GM19023 (cell line): ENCODE results near the gene ZSWIM9.

Source experiments
- ATAC-seq: cut with Tn5 transposase; IDR thresholded peaks from one replicate; pipeline ENCODE4 v1.9.1; 2021; ENCODE audit warnings: mild to moderate bottlenecking, moderate library complexity; ENCODE audit not compliant: unreplicated experiment

Gene ZSWIM9

DNA sequence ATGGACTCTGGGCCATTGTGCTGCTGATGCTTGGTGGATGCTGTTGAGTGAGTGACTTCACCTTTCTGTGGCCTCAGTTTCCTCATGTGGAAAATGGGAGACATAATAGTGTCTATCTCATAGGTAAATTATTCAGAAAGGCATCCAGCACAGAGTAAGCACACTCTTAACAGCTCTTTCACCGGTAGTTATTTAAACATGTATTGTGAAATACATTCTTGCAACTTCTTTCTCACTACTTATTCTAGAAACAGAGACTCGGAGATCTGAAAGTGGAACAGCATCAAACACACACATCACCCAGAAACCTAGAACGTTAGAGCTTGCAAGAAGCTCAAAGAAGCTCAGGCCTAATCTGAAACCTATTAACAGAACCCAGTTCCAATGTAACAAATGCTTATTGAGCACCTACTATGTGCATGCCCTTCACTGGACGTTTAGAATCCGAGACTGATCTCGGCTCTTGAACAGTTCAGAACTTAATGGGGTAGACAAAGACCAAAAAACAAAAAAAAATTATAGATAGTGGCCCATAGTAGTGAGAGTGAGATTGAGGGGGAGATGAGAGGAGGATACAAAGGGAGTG lies 4.1 kb downstream of the ZSWIM9 start:
- no peak for ATAC-seq

DNA sequence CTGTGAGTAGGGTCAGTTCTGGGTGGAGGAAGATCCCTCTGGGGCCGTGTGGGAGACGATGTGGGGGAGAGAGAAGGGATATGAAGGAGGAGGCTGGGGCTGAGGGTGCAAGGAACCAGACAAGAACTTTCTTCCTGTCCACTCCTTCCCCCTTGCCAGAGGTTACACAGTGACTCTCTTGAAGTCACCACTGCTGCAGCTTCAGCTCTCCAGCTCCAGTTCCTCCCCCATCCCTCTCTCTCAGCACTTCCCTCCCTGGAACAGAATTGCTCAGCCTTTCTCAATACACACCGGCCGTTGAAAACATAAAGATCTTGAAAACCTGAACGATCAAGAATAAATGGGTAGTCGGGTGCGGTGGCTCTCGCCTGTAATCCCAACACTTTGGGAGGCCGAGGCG lies 5.1 kb downstream of the ZSWIM9 start:
- ATAC-seq: no peak

DNA sequence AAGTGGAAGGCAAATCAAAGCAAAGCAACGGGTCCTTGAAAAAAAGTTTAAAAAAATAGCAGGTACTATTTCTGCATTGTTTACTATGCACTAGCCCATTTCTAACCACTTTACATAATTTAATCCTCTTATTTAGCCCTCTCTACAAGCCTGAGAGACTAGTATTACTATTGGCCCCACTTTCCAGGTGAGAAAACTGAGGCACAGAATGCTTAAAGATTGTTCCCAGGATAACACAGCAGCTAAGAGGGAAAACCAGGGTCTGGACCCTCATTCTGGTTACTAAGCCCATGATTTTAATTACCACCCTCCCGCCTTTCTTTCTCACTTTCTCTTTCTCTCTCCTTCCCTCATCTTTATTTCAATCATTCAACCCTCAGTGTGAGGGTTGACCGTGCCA lies 5.7 kb downstream of the ZSWIM9 start:
- ATAC-seq: no peak

DNA sequence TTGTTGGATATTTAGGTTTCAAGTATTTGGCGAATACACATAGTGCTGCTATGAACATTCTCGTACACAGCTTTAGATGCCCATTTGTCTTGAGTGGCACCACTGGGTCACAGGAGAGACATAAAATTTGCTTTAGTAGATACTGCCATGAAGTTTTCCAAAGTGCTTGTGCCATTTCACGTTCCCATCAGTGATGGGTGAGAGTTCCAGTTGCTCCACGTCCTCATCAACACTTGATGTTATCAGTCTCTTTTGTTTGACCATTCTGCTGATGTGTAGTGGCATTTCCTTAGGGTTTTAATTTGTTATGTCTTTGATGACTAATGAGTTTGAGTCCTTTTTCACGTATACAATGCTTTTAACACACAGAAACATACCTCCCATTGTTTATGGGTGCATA lies 11.0 kb downstream of the ZSWIM9 start:
- no peak for ATAC-seq

DNA sequence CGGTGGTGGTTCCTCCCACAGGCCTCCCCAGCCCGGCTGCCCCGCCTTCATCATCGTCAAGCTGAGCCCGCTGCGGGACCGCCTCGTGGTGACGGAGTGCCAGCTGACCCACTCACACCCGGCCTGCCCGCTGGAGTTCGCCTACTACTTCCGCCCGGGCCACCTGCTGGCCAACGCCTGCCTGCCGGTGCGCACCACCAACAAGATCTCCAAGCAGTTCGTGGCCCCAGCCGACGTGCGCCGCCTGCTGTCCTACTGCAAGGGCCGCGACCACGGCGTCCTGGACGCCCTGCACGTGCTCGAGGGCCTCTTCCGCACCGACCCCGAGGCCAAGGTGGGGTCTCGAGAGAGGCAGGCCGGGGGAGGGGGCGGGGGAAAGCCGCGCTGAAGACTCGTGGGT lies 12.0 kb downstream of the ZSWIM9 start:
- ATAC-seq: no peak

DNA sequence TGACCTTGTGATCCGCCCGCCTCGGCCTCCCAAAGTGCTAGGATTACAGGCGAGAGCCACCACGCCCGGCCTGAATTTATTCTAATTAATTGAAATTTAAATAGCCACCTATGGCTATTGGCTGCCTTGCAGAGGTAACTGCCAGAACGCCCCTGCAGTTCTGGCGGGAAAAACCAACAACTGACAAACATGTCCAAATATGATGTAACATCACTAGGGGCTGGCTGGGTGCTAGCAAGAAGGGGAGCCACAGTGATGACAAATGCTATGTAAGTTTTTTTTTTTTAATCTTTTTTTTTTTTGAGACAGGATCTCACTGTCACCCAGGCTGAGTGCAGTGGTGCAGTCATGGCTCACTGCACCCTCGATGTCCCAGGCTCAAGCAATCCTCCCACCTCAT lies 12.9 kb downstream of the ZSWIM9 start:
- ATAC-seq: no peak

DNA sequence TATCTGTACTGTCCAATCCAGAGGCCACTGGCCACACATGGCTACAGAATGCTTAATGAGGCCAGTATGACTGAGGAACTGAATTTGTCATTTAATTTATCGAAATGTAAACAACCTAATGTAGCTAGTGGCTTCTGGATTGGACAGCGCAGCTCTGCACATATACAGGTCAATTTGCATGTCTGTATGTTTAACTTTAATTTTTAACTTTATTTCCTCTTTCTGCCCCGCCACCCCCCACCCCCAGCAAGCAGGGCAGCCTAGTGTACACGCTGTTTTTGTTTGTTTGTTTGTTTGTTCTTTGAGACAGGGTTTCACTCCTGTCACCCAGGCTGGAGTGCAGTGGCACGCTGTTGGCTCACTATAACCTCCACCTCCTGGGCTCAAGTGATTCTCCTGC lies 15.5 kb downstream of the ZSWIM9 start:
- ATAC-seq: no peak

DNA sequence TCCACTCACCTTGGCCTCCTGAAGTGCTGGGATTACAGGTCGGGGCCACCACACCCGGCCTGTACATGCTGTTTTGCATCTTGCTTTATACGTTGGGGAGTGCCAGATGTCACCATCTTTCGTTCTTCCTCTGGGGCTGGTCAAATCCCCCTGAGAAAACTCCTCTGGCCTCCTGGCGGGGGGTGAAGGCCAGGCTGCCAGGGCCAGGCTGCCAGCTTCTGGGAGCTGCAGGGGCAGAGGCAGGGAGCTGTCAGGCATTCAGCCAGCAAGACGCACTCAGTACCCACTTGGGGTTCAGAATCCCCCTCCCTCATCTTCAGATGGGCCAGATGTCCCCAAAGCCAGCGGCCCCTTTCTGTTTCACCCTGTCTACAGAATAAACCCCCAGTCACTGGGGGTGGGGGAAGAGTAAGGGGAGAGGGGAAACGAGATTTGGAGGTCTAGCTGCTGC lies 16.1 kb downstream of the ZSWIM9 start:
- ATAC-seq: no peak

DNA sequence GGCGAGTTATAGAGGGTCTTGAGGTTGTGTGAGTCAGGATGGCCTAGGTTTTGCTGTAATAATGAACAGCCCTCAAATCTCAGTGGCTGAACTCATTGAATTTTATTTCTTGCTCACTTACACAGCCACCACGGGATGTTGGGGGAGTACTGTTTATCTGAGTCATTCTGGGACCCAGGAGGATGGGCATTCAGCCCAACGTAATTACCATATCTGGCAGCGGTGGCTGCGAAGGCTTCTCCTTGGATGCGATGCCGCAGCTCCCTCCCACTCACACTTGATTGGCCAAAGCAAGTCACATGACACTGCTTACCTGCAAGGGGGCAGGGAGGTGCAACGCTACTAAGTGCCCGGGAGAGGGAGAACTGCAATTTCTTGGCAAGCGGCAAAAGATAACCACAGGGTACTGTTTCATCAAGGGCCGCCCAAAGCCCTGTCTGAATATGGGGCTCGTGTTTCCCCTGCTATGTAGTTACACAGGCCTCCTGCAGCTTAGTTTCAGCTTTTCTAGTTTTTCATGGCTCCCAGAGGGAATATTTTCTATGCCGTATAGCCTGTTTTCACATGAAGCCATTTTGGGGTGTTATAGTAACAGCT lies 19.9 kb downstream of the ZSWIM9 start:
- no peak for ATAC-seq

DNA sequence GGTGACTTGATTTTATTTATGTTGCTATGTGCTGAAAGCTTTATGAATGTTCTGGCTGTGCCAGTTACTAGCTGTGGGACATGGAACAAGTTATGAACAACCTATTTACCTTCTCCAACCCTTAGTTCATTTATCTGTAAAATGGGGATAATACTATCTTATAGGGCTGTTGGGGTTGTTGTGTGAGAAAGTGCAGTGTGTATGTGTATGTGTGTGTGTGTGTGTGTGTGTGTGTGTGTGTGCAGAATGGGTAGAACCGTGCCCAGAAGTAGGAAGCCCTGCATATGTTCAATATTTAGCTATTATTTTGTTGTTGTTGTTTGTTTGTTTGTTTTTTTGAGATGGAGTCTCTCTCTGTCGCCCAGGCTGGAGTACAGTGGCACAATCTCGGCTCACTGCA lies 20.4 kb downstream of the ZSWIM9 start:
- ATAC-seq: no peak

DNA sequence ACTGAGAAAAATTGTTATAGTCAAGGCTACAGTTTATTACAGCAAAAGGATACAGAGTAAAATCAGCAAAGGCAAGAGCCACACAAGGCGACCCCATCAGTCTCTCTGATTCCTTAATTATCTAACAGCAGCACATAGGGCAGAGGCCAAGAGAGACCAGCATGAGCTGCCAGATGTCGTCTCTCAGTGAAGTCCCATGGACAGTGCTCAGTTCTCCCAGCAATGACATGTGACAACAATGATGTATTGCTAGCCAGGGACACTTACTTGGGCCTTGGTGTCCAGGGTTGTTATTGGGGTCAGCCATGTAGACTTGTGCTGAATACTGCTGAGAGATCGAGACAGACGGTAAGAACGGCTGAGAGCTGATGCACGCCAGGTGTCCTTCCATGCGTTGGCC lies 22.3 kb downstream of the ZSWIM9 start:
- ATAC-seq: no peak

DNA sequence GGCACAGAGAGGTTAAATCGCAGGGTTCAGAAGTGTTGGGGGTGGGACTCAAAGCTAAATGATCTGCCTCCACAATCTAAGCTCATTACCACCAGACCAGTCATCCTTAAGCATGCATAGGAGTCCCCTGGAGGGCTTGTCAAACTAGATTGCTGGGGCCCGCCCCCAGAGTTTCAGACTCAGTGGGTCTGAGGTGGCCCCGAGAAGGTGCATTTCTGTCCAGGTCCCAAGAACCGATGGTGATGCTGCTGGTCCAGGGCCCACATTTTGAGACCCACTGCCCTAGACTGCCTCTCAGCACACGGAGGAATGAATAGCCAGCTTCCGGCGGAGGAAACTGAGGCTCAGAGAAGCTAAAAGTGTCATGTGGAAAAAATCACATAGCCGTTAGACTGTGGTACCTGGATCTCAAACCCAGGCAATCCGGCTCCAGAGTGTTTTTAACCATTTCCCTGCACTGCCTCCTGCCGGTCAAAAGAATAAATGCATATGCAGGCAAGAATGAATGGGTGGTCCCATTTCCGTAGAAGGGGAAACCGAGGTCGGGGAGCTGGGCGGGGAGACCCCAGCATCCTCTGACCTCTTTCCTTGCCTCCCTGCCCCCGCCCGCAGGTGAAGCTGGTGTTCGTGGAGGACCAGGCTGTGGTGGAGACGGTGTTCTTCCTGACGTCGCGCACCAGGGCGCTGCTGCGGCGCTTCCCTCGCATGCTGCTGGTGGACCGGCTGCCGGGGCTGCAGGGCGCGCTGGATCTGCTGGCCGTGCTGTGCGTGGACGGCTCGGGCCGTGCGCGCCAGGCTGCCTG lies 23.8 kb downstream of the ZSWIM9 start:
- ATAC-seq: no peak

DNA sequence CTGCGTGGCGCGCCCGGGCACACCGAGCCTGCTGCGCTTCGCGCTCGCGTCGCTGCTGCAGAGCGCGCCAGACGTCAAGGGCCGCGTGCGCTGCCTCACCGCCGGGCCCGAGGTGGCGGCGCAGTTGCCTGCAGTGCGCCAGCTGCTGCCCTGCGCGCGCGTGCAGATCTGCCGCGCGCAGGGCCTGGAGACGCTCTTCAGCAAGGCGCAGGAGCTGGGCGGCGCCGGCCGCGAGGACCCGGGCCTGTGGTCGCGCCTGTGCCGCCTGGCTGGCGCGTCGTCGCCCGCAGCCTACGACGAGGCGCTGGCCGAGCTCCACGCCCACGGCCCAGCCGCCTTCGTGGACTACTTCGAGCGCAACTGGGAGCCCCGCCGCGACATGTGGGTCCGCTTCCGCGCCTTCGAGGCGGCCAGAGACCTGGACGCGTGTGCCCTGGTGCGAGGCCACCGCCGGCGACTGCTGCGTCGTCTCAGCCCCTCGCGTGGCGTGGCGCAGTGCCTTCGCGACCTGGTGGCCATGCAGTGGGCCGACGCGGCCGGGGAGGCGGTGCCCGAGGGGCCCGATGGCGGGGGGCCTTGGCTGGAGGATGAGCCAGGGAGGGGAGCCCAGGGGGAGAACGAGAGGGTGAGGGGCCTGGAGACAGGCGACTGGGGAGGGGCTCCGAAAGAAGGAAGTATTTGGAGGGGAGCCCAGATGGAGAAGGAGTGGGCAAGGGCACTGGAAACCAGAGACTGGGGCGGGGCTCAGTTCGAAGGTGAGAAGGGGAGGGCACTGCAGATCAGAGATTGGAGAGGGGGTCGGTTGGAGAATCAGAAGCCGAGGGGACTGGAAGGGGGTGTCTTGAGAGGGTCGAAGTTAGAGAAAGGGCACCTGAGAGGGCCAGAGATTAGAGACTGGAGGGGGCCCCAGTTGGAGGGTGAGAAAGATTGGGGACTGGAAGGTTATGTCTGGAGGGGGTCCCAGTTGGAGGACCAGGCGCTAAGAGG lies 24.7 kb downstream of the ZSWIM9 start:
- ATAC-seq: no peak

DNA sequence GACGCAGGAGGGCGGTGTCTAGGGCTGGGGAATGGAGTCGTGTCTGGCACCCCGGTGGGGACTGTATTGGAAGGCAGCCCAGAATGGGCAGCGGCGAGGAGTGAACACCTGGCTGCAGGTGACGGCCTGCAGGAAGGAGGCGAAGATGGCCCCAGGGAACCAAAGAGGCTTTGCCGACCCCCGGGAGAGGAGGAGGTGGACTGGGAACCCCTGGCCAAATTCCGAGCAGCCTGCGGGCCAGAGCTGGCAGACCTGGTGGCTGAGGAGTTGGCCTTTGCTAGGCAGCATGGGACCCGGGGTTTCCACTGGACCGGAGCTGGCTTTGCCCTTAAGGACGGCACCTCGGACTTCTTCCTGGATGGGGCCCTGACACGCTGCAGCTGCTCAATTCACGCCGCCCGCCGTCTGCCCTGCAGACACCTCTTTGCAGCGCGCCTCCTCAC lies 25.9 kb downstream of the ZSWIM9 start:
- ATAC-seq: no peak

DNA sequence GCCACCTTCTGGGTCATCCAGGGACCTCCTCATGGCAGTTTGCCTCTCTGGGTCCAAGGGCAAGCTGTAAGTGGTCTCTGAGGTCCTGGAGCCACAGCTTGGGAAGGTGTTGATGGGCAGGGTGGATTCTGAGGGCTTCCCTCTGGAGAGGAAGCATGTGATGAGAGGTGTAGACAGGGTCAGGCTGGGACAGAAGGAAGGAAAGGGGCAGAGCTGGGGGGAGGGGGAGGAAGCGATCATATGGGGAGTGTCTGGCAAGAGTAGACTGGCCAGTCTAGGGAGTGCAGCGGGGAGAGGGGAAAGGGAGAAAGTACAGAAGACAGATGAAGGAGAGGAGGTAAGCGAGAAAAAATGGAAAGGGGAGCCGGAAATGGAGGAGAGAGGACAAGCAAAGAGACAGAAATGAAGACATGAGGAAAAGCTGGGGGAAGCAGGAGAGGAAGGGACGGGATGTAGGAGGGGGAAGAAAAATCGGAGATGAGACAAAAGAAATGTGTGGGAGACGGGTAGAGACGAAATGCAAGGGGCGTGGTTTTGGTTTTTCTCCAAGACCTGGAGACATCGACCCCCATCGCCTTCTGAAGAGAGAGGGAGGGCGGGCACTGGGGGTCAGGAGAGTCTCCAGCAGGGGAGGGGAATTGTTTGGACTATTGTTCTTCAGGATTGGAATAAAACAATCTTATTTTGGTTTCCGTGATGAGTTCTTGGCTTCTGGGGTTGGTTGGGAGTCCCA lies 26.6 kb downstream of the ZSWIM9 start:
- ATAC-seq: no peak

DNA sequence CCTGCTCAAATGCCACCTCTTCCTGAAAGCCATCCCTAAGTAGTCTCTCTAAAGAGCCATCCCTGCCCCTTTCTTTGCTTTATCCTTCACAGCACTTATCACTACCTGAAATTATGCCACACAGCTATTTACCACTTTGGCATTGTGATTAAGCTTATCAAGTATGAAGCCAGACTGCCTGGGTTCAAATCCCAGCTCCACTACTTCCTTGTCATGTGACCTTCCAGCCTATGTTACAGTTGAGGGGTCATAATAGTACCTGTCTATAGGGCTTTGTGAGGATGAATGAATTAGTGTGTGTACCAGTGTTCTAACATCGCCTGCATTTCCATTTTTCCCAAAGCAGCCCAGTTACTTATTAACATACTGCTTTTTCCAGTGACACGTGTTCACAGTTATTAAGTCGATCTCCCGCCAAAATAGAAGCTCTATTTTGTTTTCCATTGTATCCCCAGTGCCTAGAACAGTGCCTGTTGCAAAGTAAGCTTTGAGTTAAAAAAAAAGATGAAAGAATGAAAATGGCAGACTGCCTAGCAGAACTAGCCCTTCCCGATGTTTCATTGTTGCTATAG lies 32.8 kb downstream of the ZSWIM9 start:
- no peak for ATAC-seq

DNA sequence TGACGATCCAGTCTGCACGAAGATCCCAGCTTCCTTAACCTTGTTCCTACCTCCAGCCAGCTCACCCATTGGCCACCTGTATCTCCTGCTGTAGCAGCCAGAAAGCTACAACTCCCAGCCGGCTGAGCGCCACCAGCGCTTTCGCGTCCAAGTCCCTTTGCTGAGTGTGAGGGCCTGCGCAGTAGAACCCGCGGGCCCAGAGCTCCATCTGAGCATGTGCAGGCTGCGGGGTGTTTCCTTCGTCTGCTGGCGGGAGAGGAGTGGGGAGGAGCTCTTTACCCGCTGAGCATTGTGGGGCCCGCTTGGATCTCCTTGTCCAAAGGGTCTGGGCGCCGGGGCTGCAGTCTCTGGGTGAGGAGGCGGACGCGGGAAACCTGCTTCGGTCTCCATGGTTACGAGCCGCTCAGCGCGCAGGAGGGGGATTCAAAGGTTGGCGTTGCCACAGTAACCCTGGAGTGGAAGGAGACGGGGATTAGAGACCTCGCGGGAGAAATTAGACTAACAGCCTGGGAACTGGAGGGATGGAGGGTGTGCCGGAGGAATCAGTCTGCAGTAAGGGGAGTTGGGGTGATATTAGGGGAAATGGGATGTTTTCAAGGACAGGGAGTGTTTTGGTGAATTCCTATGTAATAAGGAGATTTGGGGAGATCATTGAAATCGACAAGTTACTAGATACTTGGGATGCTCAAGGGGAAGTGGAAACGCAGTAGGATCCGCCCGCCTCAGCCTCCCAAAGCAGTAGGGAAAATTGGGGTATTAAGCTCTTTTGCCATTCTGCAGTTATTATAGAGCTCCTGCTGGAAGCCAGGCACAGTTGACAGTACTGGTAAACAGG lies 33.5 kb downstream of the ZSWIM9 start:
- ATAC-seq: peak; percentile 94

DNA sequence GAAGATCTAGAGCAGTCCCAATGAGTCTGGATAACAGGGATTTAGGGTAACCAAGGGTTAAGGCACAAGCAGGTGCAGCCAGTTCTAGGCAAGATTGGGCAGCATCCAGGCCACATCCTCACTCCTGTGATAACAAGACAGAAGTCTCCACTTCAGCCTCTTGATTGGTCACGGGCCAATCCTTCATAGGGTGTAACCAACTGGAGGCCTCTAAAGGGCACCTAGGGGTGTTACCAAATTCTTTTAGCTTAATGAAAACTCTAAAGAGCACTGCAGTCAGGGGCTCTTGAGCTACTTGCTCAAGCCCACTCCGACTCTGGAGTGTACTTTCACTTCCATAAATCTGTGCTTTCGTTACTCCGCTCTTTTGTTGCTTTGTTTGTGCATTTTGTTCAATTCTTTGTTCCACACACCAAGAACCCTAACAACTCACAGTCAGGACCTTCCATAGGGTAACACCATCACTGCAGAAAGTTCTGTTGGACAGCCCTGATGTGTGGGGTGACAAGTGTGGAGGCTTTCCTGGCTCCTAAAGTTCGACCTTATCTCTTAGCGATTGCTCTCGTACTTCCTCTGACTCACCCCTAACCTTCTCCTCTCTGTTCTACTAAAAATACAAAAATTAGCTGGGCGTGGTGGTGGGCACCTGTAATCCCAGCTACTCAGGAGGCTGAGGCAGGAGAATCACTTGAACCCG lies 36.1 kb downstream of the ZSWIM9 start:
- ATAC-seq: no peak

DNA sequence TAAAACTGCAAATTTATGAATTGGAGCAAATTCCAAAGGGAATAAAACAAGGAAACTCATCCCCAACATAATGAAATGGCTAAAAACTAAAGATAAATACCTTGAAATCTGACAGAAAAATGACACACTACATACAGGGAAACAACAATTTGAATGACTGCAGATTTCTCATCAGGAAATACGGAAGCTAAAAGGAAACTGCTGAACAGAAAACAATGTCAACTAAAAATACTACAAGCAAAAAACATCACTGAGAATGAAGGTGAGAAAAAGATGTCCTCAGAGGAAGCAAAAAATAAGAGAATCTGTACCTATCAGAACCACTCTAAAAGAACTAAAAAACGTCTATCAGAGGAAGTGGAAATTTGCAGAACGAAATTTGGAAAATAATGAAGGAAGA lies 39.5 kb downstream of the ZSWIM9 start:
- ATAC-seq: no peak
